Keratinocyte (primary cell): ENCODE measurements around the gene UFD1. TPM values are rescaled to one million over a fixed set of nuclear protein-coding genes. Genes with fewer than 3 reads are reported as not detected.
A peak's percentile ranks its signal among the peaks of the same experiment; 100 is the strongest.

Experiments used
- DNase-seq: peaks from one replicate; pipeline ENCODE4 v3.0.0-alpha.2; 2011; ENCODE audit warnings: low read depth, missing footprints, low spot score
- FAIRE-seq: peaks from 2 replicates; lab custom pipeline; 2011; peaks lifted over from hg19 to GRCh38; lab: Jason Lieb, UNC
- H2AFZ ChIP-seq: 2 replicates; pipeline ENCODE4 v1.6.0; 2012; ENCODE audit warnings: low read length, control low read depth, inconsistent platforms; ENCODE audit not compliant: control insufficient read depth
- H3K27ac ChIP-seq: 2 replicates; pipeline ENCODE4 v1.5.1; 2011; ENCODE audit warnings: low read length; ENCODE audit not compliant: control insufficient read depth, insufficient read depth
- H3K27me3 ChIP-seq: 3 replicates; pipeline ENCODE4 v1.6.0; 2011; ENCODE audit warnings: low read length; ENCODE audit not compliant: control insufficient read depth, insufficient read depth; ENCODE audit errors: extremely low read depth
- H3K36me3 ChIP-seq, 2 experiments: 2 replicates in 1 of 2; 3 replicates in 1 of 2; pipeline ENCODE4 v1.5.1; 2011; ENCODE audit warnings: low read length in 2 of 2, mild to moderate bottlenecking in 1 of 2; ENCODE audit not compliant: control insufficient read depth in 2 of 2, insufficient read depth in 2 of 2; ENCODE audit errors: extremely low read depth in 1 of 2
- H3K4me1 ChIP-seq: 3 replicates; pipeline ENCODE4 v1.5.1; 2011; ENCODE audit warnings: low read length; ENCODE audit not compliant: control insufficient read depth, insufficient read depth; ENCODE audit errors: extremely low read depth
- H3K4me2 ChIP-seq: 3 replicates; pipeline ENCODE4 v1.6.0; 2011; ENCODE audit warnings: low read depth, low read length; ENCODE audit not compliant: control insufficient read depth, insufficient read depth; ENCODE audit errors: extremely low read depth
- H3K4me3 ChIP-seq, 3 experiments: fragments of 200-600 bp in 1 of 3; sonication (generic) in 1 of 3; 2 replicates in 2 of 3; 3 replicates in 1 of 3; pipeline ENCODE4 v1.5.1; 2011 to 2016; ENCODE audit warnings: low read length in 3 of 3, mild to moderate bottlenecking in 3 of 3, control low read depth in 2 of 3, inconsistent platforms in 1 of 3, low read depth in 1 of 3, mixed read lengths in 1 of 3, mixed run types in 1 of 3, moderate library complexity in 1 of 3; ENCODE audit not compliant: control insufficient read depth in 2 of 3, insufficient read depth in 2 of 3; ENCODE audit errors: extremely low read depth in 1 of 3
- H3K79me2 ChIP-seq: 2 replicates; pipeline ENCODE4 v1.6.0; 2012; ENCODE audit warnings: low read length; ENCODE audit not compliant: control insufficient read depth, insufficient read depth
- H3K9ac ChIP-seq: 3 replicates; pipeline ENCODE4 v1.6.0; 2011; ENCODE audit warnings: low read length; ENCODE audit not compliant: control insufficient read depth, insufficient read depth; ENCODE audit errors: extremely low read depth
- H3K9me1 ChIP-seq: 3 replicates; pipeline ENCODE4 v1.6.0; 2011; ENCODE audit warnings: low read length; ENCODE audit not compliant: control insufficient read depth, insufficient read depth; ENCODE audit errors: extremely low read depth
- H3K9me3 ChIP-seq: 2 replicates; pipeline ENCODE4 v1.5.1; 2012; ENCODE audit warnings: low read depth, low read length; ENCODE audit not compliant: control insufficient read depth
- H4K20me1 ChIP-seq: 3 replicates; pipeline ENCODE4 v1.6.0; 2011; ENCODE audit warnings: low read length; ENCODE audit not compliant: control insufficient read depth, insufficient read depth; ENCODE audit errors: extremely low read depth
- EZH2 ChIP-seq: IDR thresholded peaks from one replicate; pipeline ENCODE4 v1.6.1; 2012; ENCODE audit warnings: inconsistent platforms, mild to moderate bottlenecking, low read length, moderate library complexity
- dilution Hi-C: fragments of 300-500 bp; cut with MboI; formaldehyde crosslinking; loops from one replicate; pipeline ENCODE4 v1.7.0; 2020; ENCODE audit warnings: low sequenced_read_pairs; ENCODE audit not compliant: extremely low pct_ligation_motif_present
- polyA minus RNA-seq, 3 experiments: library from RNA; depleted of rRNA, polyadenylated mRNA; stranded (reverse); fragments of >200 nt; gene quantifications; 1 replicate in 1 of 3; 2 replicates in 1 of 3; 3 replicates in 1 of 3; pipeline ENCODE4 v1.2.3, GENCODE V29; 2011
- polyA plus RNA-seq, 5 experiments: library from polyadenylated mRNA; depleted of rRNA in 3 of 5; stranded (reverse) in 3 of 5; stranded (forward) in 1 of 5; unstranded in 1 of 5; fragments of >200 nt; gene quantifications; 1 replicate in 1 of 5; 2 replicates in 3 of 5; 3 replicates in 1 of 5; pipeline versions ENCODE4 v1.2.1 to v1.2.3, GENCODE V29; 2011 to 2012; ENCODE audit warnings: missing spikeins in 2 of 5, low read depth in 1 of 5, low replicate concordance in 1 of 5
- TF ChIP-seq, protein P1 (sequence below), 3 experiments: IDR thresholded peaks in 1 of 3; conservative IDR thresholded peaks in 1 of 3; optimal IDR thresholded peaks in 1 of 3; 2 replicates in 2 of 3; 3 replicates in 1 of 3; pipeline versions ENCODE3 to v1.5.1; 2011; ENCODE audit warnings: low read length in 3 of 3, mild to moderate bottlenecking in 3 of 3, moderate library complexity in 2 of 3, control low read depth in 1 of 3, inconsistent platforms in 1 of 3; ENCODE audit not compliant: insufficient read depth in 2 of 3; ENCODE audit errors: extremely low read depth in 1 of 3

UFD1 gene, protein sequence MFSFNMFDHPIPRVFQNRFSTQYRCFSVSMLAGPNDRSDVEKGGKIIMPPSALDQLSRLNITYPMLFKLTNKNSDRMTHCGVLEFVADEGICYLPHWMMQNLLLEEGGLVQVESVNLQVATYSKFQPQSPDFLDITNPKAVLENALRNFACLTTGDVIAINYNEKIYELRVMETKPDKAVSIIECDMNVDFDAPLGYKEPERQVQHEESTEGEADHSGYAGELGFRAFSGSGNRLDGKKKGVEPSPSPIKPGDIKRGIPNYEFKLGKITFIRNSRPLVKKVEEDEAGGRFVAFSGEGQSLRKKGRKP
- polyA plus RNA-seq, result 145 to 156 TPM (median 150 TPM) in 3 replicates
- 69.9 TPM for polyA plus RNA-seq (2011; ENCODE audit: low read depth)
- 145 and 168 TPM in 2 replicates for polyA plus RNA-seq (2011; cell fraction: cytosol; rRNA removed)
- polyA plus RNA-seq (2011; cell fraction: nucleus; rRNA removed), result 114 and 120 TPM in 2 replicates
- polyA plus RNA-seq (2012; ENCODE audit: low replicate concordance), result 101 and 103 TPM in 2 replicates
- polyA minus RNA-seq, result 134 to 151 TPM (median 143 TPM) in 3 replicates
- polyA minus RNA-seq (2011; cell fraction: cytosol; rRNA and poly(A)+ RNA removed), result 51.8 TPM
- 23.7 and 46.4 TPM in 2 replicates for polyA minus RNA-seq (2011; cell fraction: nucleus; rRNA and poly(A)+ RNA removed)

DNA sequence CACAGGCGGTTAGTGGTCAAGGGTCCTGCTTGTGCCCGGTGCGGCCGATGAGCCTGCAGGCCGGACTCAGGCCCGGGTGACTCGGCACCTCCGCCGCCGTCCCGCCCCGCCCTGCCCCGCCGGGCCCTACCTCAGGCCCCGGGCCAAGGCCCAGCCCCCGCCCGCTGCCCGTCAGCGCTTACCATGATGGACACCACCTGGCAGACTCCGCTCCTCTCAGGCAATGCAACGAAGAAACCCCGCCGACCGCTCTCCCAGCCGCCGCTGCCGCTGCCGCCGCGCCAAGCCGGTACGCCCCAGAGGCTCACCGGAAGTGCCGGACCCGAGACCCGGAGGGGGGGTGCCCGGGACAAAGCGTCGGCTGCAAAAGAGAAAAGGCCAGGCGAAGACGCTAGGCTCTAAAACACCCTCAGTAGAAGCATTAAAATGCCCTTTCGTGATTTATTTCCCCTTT is at the start of gene UFD1:
Gene UFD1 (minus strand): TSS at position 293 of the 454 bp plus-strand sequence. CDS start 108 bp downstream, at position 185.
- H3K27ac ChIP-seq, result peak within 1 kb of the TSS; percentile 100
- H2AFZ ChIP-seq, result peak within 1 kb of the TSS; percentile 100
- H3K9me3 ChIP-seq, result no peaks in the 10 kb centered on the region
- H3K27me3 ChIP-seq, result no peaks in the 10 kb centered on the region
- H3K4me2 ChIP-seq, result peak within 1 kb of the TSS; percentile 99
- peaks cover 54% of the 10 kb centered on the region for H3K79me2 ChIP-seq
- H3K4me3 ChIP-seq, result peak within 1 kb of the TSS; percentile 58 to 98 (median 96)
- H3K9ac ChIP-seq, result peak within 1 kb of the TSS; percentile 100
- H3K36me3 ChIP-seq, result peaks cover 5 to 12% of the 10 kb centered on the region in 2 experiments
- dilution Hi-C loops, result no loop called here
- FAIRE-seq, result no peak
- TF ChIP-seq EZH2, result no peak
- TF ChIP-seq, protein P1, sequence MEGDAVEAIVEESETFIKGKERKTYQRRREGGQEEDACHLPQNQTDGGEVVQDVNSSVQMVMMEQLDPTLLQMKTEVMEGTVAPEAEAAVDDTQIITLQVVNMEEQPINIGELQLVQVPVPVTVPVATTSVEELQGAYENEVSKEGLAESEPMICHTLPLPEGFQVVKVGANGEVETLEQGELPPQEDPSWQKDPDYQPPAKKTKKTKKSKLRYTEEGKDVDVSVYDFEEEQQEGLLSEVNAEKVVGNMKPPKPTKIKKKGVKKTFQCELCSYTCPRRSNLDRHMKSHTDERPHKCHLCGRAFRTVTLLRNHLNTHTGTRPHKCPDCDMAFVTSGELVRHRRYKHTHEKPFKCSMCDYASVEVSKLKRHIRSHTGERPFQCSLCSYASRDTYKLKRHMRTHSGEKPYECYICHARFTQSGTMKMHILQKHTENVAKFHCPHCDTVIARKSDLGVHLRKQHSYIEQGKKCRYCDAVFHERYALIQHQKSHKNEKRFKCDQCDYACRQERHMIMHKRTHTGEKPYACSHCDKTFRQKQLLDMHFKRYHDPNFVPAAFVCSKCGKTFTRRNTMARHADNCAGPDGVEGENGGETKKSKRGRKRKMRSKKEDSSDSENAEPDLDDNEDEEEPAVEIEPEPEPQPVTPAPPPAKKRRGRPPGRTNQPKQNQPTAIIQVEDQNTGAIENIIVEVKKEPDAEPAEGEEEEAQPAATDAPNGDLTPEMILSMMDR (optimal IDR thresholded peaks at IDR 0.05 in 1 of 3, IDR thresholded peaks at IDR 0.05 in 1 of 3, conservative IDR thresholded peaks at IDR 0.05 in 1 of 3; ENCODE audit: extremely low read depth in 1 of 3, insufficient read depth in 2 of 3, low read length in 3 of 3), result no peak
- peaks cover 36% of the 10 kb centered on the region for H3K4me1 ChIP-seq
- peak; percentile 23 for DNase-seq
- H4K20me1 ChIP-seq, result peaks cover 3% of the 10 kb centered on the region
- peaks cover 2% of the 10 kb centered on the region for H3K9me1 ChIP-seq

GRCh38 chr22:19527861-19528417 is 48.9 kb upstream of the UFD1 start:
- Histone ChIP-seq H3K27me3 (peaks cover 48% of the 10 kb centered on the region), H3K4me3 (no peak overlapping the region), H3K9me1 (no peaks in the 10 kb centered on the region), H3K36me3 (no peaks in the 10 kb centered on the region), H3K79me2 (no peaks in the 10 kb centered on the region), H2AFZ (no peak overlapping the region), H3K27ac (no peak overlapping the region), H4K20me1 (no peaks in the 10 kb centered on the region), H3K9me3 (no peaks in the 10 kb centered on the region), H3K9ac (no peak overlapping the region), H3K4me1 (peaks cover 2% of the 10 kb centered on the region), H3K4me2 (no peak overlapping the region)
- TF ChIP-seq, protein P1 (optimal IDR thresholded peaks at IDR 0.05 in 1 of 3, IDR thresholded peaks at IDR 0.05 in 1 of 3, conservative IDR thresholded peaks at IDR 0.05 in 1 of 3; ENCODE audit: extremely low read depth in 1 of 3, insufficient read depth in 2 of 3, low read length in 3 of 3), result no peak
- TF ChIP-seq EZH2, result no peak
- FAIRE-seq, result no peak
- dilution Hi-C loops, result loop anchor here (10.0 kb wide), 1 partner anchor 63 kb away; no protein-coding TSS in a partner anchor
- no peak for DNase-seq
